Measurements from ENCODE around the gene CHCHD5.
"Not testable (repeated sequence)": the region's sequence is repeated elsewhere in the genome, so short reads cannot be mapped to it uniquely, and the experiment has no call there.

CHCHD5 gene, protein sequence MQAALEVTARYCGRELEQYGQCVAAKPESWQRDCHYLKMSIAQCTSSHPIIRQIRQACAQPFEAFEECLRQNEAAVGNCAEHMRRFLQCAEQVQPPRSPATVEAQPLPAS

DNA sequence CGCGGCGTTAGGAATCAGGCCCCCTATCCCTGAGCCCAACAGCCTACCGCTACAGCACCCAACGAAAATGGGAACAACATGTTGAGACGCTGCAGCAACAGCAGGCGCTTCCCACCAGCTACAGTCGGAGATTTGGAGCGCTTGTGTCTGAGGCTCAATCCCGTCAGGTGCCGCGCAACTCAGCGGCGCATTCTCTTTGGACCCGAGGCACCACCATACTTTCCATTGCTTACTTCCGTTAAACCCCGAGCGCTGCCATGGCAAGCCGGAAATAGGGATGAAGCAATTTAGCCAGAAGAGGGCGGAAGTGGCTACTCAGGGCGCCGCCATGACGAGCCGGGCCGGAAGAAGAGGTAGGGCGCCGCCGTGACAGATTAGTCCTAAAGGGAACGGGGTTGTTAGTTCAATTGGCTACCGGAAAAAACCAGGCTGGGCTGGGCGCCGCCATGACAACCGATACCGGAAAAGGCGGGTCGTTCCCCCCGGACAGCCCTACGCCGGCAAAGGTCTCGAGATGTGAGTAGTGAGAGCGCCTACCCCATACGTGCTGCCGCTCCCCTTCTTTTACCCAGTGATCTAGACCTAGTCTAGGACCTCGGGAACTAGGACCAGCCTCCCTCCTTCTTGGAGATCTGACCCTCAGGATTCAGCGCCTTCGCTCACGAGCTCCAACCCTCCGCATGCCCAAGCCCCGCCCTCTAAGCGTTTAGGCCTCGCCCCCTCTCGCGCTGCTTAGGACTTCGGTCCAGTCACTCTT lies at the start of gene CHCHD5:
Gene CHCHD5, plus strand, starts transcription at position 476 of the 757 bp plus-strand sequence. Its CDS starts 39 bp downstream, at position 515.
- DNase-seq (ENCODE audit: low read depth), result peak; percentile 89

DNA sequence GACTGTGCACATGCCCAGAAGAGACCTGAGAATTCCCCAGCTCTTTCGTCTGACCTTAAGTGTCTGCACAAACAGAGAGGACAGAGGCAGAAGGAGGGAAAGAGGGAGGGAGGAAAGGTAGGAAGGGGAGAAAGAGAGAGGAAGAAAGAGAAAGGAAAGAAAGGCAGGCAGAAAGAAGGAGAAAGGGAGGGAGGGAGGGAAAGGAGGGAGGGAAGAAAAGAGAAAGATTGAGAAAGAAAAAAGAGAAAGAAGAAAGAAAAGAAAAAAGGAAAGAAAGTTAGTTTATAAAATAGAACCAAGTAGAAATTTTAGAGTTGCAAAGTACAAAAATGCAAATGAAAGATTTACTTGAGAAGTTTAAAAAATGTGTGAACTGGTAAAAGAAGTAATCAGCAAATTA lies 49.6 kb upstream of the CHCHD5 start:
- no peak for DNase-seq (ENCODE audit: low read depth)

DNA sequence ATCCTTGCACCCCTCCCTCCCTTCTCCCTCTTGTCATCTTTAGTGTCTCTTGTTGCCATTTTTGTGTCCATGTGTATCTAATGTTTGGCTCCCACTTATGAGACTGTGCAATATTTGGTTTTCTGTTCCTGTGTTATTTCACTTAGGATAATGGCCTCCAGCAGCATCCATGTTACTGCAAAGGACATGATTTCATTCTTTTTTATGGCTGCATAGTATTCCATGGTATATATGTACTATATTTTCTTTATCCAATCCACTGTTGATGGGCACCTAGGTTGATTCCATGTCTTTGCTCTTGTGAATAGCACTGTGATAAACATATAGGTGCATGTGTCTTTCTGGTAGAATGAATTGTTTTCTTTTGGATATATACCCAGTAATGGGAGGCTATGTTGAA lies 47.7 kb upstream of the CHCHD5 start:
- DNase-seq (ENCODE audit: low read depth), result not testable (repeated sequence)

DNA sequence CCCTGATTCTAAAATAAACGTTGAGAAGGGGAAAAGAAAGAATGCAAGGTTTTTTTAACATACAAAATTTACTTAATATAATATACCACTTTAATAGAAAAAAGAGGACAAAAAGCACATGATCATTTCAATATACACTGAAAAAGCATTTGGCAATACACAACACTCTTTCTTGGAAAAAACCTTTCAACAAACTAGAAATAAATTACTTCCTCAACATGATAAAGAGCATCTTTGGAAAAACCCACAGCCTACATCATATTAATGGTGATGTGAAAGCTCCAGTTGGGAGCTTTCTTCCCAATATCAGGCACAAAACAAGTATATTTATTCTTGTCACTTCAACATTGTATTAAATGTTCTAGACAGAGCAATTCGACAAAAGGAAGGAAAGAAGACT lies 45.1 kb upstream of the CHCHD5 start:
- no peak for DNase-seq (ENCODE audit: low read depth)

DNA sequence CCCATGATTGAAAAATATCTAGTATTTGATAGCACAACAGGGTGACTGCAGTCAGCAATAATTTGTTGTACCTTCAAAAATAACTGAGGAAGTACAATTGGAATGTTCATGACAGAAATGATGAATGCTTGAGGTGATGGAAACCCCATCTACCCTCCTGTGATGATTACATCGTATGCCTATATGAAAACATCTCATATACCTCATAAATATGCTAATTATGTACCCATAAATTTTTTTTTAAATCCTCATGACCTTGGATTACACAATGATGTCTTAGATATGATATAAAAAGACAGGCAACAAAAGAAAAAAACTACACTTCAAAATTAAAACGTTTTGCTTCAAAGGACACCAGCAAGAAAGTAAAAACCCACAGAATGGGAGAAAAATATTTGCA lies 43.5 kb upstream of the CHCHD5 start:
- DNase-seq (ENCODE audit: low read depth), result no peak

DNA sequence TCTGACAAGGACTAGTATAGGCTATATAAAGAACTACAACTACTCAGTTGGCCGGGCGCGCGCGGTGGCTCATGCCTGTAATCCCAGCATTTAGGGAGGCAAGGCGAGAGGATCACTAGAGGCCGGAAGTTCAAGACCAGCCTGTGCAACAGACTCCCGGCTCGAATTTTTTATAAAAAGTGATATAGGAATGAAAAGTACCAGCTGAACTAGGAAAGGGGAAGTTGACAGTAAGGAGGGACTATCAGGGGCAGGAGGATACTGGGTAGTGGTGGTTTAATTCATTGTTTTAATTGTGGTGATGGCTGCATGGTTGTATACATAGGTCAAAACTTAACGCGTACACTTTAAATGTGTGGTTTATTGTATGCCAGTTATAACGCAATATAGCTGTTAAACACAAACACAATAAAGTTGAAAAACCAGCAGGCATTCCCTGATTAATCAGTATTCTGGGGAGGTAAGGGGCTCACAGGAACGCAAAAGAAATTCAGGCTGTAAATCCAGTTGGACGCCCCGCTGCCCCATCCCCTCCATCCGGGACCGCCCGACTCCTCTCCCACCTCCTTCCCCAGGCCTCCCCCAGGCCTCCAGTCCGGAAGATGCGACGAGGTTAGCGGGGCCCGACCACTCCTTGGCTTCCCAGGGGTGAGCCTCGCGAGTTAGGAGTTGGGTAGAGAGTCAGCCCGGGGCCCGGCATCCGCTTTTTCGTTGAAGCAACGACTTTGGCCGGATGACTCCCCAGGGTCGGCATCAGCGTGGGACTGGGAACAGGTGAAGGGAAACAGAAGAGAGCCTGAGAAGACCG lies 42.9 kb upstream of the CHCHD5 start:
- peak; percentile 55 for DNase-seq (ENCODE audit: low read depth)

DNA sequence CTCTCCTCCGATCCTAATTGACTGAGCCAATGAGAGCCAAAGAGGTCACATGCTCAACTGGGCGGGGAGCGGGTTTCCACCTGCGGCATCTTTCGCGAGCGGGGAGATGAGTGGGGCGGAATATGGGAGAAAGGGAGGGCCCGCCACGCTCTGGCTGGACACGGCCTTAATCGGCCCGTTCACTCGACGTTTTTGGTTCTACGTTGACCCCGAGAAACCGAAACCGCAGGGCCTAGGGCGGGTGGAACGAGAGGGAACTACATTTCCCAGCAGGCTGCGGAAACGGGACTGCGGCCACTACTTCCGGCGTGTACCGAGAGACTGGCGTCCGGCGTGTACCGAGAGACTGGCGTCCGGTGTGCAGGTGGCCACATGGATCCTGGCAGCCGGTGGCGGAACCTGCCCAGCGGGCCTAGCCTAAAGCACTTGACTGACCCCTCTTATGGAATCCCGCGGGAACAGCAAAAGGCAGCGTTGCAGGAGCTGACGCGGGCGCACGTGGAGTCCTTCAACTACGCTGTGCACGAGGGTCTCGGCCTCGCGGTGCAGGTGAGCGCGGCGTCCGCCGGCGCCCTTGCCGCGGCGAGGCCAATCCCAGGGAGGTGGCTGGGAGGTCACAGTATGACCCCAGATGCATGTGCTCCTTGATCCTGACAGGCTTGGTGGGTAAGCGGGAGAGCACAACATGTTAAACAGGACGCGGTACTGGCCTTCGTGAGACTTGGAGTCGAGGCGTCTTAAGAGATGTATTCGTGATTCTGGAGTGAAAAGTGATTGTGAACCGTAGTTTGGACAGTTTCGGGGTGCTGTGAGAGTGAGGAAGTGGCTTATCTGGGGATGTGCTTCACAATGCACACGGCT lies 42.1 kb upstream of the CHCHD5 start, which contains the start of gene POLR1B:
Gene POLR1B, plus strand, starts transcription at position 343 of the 861 bp plus-strand sequence. Its CDS starts 30 bp downstream, at position 373.
- DNase-seq (ENCODE audit: low read depth), result peak; percentile 58

DNA sequence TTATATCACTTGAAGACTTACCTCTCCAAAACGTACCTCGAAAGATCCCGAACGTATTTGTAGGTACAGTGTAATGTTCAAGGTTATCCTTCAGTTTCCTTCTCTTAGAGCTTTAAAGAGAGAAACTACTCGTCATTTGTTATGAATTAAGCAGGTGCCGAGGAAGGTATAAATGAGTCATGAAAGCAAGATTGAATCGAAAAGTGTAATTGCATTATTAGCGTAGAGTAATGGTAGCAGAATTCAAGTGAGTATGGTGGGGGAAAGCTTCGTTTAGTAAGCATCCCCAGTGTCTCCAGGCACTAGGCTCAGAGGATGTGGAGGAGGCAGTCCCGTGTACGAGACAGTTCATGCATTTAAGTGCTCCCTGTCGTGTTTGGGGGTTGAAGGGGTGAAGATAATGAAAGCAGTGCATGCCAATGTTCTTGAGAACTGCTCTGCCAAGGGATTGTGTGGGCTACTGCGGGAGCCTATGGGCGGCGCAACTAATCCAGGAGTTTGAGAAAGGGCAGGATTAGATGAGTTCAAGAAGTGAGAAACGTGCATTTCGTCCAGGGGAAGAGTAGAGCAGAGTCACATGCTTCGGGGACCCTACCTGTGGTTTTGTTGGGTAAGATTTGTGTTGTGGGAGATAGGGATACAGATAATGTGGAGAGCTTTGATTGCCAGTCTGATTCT lies 41.3 kb upstream of the CHCHD5 start:
- DNase-seq (ENCODE audit: low read depth), result no peak

DNA sequence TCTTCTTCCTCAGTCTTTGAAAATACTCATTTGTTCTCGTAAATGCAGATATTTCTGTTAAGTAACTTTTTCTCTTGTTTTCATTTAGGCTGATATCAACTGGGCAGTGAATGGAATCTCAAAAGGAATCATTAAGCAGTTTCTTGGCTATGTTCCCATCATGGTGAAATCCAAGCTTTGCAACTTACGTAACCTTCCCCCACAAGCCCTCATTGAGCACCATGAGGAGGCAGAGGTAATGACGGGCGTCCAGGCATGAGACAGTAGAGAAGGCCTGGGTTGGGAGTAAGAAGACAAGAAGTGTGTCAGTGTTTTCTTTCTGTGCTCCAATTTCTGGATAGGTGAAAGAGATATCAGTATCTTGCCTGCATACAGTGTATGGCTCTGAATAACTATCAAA lies 37.1 kb upstream of the CHCHD5 start:
- no peak for DNase-seq (ENCODE audit: low read depth)

DNA sequence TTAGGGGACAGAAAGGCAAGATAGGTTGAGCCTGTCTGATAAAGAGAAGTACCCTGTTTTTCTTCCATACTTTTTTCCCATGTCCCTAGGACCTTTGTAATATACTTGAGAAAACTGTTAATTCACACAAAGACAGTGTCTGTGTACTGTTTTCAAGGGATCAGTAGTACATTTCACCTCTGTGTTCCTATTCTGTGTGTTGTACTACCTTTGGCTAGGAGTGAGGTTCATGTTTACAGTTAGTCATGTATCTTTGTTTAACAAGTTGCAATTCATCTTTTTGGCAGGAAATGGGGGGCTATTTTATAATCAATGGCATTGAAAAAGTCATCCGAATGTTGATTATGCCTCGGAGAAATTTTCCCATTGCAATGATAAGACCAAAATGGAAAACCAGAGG lies 35.4 kb upstream of the CHCHD5 start:
- no peak for DNase-seq (ENCODE audit: low read depth)

DNA sequence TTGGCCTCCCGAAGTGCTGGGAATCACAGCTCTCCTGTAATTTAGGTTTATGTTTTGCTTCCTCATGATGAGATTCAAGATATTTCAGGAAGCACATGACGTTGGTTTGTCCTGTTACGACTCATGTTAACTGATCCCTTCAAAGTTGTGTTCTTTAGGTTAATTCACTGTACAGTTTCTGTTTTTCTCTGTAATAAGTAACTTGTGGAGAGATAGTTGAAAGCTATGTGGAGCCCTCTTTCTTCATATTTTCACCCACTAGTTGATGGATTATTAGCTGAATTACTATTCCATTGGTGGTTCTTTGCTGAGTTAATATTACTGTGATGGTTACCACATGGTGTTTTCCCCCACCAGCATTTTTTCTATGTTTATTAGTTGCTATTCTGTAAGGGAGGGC lies 18.3 kb upstream of the CHCHD5 start:
- no peak for DNase-seq (ENCODE audit: low read depth)

DNA sequence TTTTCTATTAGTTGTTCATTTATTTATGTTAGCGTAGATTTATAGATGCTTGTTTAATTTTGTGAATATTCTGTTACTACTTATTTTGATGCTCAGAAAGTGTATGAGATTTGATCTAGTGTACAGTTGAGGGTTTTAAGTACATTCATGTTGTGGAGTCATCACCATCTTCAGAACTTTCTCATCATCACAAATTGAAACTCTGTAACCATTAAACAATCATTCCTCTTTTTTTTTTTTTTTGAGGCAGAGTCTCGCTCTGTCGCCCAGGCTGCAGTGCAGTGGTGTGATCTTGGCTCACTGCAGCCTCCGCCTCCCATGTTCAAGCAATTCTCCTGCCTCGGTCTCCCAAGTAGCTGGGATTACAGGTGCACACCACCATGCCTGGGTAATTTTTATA lies 17.9 kb upstream of the CHCHD5 start:
- DNase-seq (ENCODE audit: low read depth), result not testable (repeated sequence)

DNA sequence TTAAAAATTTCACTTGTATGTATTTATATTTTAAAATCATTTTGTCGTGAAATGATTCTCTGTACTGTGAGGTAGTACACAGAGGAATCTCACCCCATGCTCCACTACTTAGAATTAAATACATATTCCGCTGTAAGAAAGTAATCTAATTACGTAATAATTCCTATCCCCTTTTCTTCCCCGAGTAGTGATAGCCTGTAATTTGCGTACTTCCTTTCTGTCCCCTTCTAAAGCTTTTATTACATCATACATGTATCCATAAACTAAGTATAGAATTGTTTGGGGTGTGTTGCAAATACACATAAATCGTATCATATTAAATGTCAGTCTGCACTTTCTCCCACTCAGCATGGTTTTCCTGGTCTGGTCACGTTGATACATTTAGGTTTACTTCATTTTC lies 12.4 kb upstream of the CHCHD5 start:
- no peak for DNase-seq (ENCODE audit: low read depth)

DNA sequence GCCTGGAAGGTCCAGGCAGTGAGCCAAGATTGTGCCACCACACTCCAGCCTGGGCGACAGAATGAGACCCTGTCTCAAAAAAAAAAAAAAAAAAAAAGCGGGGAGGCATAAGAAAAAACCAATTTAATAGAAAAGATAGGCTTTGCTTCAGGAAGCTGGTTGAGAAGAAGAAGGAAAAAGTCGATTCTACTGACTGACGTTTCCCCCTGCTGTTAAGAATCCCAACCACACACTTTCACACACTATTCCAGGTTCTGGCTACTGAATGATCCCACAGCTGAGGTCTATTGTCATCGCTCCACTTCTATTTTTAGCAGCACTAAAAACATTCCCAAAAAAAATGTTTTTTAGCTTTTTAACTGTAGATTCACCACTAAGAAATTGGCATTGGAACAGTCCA lies 6.7 kb upstream of the CHCHD5 start:
- DNase-seq (ENCODE audit: low read depth), result no peak

DNA sequence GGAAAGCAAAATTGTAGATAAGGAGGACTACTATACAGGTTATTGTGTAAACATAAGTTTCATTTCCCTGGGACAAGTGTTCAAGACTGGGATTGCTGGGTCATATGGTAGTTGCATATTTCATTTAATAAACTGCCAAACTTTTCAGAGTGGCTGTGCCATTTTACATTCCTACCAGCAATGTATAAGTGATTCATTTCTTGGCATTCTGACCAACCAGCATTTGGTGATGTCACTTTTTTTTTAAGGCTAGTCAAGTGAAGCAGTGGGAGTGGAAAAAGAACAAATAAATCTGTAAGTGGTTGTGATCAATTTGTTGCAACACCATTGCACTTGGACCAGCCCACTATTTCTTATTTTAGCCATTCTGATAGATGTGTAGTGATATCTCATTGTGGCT lies 5.2 kb upstream of the CHCHD5 start:
- no peak for DNase-seq (ENCODE audit: low read depth)

DNA sequence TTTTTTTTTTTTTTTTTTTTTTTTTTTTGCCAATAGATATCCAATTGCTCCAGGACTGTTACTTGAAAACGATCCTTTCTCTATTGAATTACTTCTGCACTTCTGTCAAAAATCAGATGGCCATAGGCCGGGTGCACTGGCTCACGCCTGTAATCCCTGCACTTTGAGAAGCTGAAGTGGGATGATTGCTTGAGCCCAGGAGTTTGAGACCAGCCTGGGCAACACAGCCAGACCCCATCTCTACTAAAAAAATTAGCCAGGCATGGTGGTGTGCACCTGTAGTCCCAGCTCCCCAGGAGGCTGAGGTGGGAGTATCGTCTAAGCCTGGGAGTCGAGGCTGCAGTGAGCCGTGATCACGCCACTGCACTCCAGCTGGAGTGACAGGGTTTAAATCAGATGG lies 4.3 kb upstream of the CHCHD5 start:
- no peak for DNase-seq (ENCODE audit: low read depth)

DNA sequence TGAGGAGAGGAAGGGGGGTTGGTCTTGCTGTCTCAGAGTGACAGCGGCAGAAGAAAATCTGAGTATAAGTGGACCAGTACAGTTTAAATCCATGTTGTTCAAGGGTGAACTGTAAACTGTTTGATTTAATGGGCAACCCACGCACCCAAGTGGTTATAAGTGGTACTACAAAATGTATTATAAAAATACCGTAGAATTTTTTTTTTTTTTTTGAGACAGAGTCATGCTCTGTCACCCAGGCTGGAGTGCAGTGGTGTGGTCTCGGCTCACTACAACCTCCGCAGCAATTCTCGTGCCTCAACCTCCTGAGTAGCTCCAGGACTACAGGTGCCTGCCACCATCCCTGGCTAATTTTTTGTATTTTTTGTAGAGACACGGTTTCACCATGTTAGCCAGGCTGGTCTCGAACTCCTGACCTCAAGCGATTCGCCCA lies 2.1 kb upstream of the CHCHD5 start:
- DNase-seq (ENCODE audit: low read depth), result no peak

DNA sequence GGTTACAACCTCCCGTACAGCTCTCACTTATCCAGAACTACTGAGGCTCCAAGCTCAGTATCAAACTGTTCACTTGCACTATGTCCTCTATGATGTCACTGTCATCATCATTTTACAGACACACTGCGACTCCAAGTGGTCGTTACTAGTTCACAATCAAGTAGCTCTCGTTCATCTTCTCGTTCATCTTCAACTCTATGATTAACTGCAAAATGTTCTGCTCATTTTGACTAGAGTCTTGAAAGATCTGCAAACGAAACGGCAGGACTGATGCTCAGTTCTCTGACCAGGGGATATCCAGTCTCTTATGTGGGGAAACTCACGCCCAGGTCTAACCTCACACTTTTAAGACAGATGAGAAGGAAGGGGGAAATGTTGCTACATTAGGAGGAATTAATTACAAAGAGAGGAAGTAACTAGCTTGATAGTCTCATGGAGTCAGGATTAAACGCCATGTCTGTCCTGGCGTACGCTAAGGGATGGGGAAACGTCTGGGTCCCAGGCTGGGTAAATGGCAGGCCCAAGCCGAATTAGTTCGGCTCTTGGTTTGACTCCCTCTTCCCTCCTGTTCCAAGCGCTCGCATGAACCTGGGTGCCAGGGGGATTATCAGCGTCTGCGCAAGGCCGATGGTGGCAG lies 794 bp upstream of the CHCHD5 start:
- no peak for DNase-seq (ENCODE audit: low read depth)

DNA sequence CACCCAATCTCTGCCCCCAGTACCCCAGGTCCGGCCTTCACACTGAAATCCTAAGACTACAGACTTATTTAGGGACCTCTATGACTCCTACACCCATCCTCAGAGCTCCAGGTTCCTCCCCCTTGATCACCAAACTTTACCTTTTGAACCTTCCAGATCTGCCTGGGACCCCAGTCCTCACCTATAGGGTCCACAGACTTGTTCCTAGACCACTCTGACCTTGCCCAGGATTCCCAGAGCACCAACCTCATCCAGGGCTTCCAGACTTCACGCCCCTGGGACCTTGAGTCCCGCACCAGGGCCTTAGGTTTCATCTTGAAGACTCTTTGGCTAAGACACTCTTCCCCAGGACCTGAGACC lies 462 bp downstream of the CHCHD5 start:
- DNase-seq (ENCODE audit: low read depth), result no peak

DNA sequence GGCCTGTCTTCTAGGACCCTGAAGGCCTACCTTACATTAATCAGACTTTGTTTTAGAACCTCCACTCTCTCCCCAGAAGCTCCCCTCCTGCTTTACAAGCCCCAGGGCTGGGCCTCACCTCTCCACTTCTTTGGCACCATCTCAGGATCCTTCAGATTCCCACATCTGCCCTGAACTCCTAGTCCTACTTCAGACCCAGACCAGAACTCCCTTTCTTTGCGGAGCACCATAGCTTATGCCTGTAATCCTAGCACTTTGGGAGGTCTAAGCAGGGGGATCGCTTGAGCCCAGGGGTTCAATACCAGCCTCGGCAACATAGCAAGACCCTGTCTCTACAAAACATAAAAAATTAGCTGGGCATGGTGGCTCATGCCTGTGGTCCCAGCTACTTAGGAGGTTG lies 991 bp downstream of the CHCHD5 start:
- DNase-seq (ENCODE audit: low read depth), result no peak

DNA sequence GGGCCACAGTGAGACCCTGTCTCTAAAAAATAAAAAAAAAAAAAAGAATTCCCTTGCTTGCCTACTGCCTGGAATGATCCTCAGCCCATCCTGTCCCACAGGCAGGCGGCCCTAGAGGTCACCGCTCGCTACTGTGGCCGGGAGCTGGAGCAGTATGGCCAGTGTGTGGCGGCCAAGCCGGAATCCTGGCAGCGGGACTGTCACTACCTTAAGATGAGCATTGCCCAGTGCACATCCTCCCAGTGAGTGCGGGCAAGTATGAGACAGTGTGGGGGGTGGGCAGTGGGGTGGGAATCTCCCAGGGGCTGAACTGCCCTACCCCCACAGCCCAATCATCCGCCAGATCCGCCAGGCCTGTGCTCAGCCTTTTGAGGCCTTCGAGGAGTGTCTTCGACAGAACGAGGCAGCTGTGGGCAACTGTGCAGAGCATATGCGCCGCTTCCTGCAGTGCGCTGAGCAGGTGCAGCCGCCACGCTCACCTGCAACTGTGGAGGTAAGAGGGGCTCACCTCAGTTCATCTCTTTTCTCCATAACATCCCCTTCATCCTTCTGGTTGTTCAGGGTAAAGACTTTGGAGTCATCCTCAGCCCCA lies 1.6 kb downstream of the CHCHD5 start:
- no peak for DNase-seq (ENCODE audit: low read depth)

All from activated gamma-delta T cell treated with anti-CD3 and anti-CD28 coated beads, Interleukin-2, amount 50 U/mL, for 16 hours (primary cell).